Gastroesophageal sphincter (tissue), 3 donors: ENCODE results near the gene DOCK10.

Experiments
- CTCF ChIP-seq, 4 experiments: fragments of 200-600 bp in 2 of 4; fragments of 450-650 bp in 2 of 4; sonication (generic) in 1 of 4; IDR thresholded peaks; one replicate each; pipeline ENCODE4 v1.5.1; 2017 to 2019; ENCODE audit warnings: antibody characterized with exemption in 4 of 4, mild to moderate bottlenecking in 2 of 4, moderate library complexity in 2 of 4
- EP300 ChIP-seq: sonication (generic); formaldehyde crosslinking; IDR thresholded peaks from one replicate; pipeline ENCODE4 v1.6.1; 2017; ENCODE audit warnings: antibody characterized with exemption, mild to moderate bottlenecking
- POLR2A ChIP-seq, 2 donors: fragments of 450-650 bp; IDR thresholded peaks; one replicate each; pipeline ENCODE4 v1.6.1; 2017; ENCODE audit warnings: antibody characterized with exemption in 2 of 2, mild to moderate bottlenecking in 2 of 2, moderate library complexity in 1 of 2
- POLR2AphosphoS5 ChIP-seq: sonication (generic); formaldehyde crosslinking; IDR thresholded peaks from one replicate; pipeline ENCODE4 v1.6.1; 2017; ENCODE audit warnings: antibody characterized with exemption

- TF ChIP-seq CTCF (IDR thresholded peaks at IDR 0.05) (no peak), POLR2A (IDR thresholded peaks at IDR 0.05) (no peak), POLR2AphosphoS5 (no peak), EP300 (no peak)
Measured at GRCh38 chr2:224971214-224971613, 71.1 kb downstream of the DOCK10 start.
